Measurements from ENCODE around the gene PLCL2.

PLCL2 gene

DNA sequence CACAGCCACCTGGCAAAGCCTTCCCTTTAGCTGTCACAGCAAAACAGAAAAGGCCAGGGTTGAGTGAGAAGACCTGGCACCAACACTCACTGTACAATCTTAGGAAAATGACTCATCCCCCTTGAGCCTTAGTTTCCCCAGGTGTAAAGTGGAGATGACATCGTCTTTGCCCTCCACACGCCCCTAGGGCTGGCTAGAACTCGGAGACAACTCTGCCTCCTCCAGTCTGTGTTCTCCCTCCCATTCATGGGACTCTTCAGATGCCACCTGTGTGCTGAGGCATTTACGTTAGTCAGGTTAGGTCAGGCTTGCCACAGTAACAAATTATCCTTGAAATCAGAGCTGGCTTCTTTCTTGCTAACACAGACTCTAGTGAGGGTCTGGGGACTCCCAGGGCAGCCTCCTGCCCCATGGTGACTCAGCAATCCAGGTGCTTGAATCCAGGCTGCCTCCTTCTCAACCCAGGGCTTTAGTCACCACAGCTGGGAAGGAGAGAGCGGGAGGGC, 252.6 kb downstream of the PLCL2 start:
- DNase-seq (ENCODE audit: low read depth), result no peak
- TF ChIP-seq, protein P1, sequence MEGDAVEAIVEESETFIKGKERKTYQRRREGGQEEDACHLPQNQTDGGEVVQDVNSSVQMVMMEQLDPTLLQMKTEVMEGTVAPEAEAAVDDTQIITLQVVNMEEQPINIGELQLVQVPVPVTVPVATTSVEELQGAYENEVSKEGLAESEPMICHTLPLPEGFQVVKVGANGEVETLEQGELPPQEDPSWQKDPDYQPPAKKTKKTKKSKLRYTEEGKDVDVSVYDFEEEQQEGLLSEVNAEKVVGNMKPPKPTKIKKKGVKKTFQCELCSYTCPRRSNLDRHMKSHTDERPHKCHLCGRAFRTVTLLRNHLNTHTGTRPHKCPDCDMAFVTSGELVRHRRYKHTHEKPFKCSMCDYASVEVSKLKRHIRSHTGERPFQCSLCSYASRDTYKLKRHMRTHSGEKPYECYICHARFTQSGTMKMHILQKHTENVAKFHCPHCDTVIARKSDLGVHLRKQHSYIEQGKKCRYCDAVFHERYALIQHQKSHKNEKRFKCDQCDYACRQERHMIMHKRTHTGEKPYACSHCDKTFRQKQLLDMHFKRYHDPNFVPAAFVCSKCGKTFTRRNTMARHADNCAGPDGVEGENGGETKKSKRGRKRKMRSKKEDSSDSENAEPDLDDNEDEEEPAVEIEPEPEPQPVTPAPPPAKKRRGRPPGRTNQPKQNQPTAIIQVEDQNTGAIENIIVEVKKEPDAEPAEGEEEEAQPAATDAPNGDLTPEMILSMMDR (IDR thresholded peaks at IDR 0.05; ENCODE audit: low read length, missing control alignments), result no peak
- H3K4me3 ChIP-seq (replicated peaks; ENCODE audit: low read depth, low read length), result no peak overlapping the region

DNA sequence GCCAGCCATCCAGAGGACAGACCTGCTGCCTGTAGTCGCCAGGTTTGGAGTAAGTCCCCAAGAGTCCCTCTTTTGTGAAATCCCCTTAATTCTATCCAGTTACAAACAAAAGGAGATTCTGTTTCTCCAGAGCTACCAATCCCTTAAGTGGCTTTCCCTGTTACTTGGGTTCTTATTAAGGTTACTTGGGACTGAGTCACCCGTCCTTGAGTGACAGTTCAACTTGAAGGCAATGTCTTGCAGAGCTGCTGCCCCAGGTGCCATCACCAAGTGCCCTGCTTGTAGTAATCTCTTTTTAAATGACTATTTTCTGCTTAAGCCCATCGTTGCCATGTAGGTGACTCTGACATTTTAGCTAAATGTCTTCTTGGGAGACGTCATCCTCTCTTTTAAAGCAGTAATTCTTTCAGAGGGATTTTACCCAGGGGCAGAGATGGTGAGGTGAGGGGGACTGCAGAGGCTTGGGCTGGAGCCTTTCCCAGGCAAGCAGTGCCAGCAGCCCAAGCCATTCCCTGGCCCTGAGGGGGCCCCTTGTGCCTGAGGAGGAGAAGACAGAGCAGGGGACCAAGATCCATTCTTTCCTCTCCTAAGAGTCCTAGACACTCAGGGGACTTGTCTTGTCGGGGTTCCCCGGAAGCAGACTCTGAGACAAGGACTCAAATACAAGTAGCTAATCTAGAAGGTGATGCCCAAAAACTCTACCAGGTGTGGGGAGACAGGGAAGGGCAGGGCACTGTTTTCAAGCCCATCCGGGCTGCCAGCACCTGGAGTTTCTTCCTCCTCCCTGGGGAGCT, 253.7 kb downstream of the PLCL2 start:
- TF ChIP-seq, protein P1 (IDR thresholded peaks at IDR 0.05; ENCODE audit: low read length, missing control alignments), result no peak
- no peak overlapping the region for H3K4me3 ChIP-seq (replicated peaks; ENCODE audit: low read depth, low read length)
- DNase-seq (ENCODE audit: low read depth), result no peak
